Measurements from ENCODE around the gene ROR1.

ROR1 gene

GRCh38 chr1:63861052-63861691 lies 87.4 kb downstream of the ROR1 start:
- DNase-seq (ENCODE audit: low read depth): no peak
- H3K4me3 ChIP-seq (ENCODE audit: low read depth, low read length): no peak overlapping the region
- TF ChIP-seq POLR2A (IDR thresholded peaks at IDR 0.05; ENCODE audit: extremely low read depth, insufficient read length) (no peak), CTCF (IDR thresholded peaks at IDR 0.05; ENCODE audit: low read depth, low read length) (no peak), MAX (IDR thresholded peaks at IDR 0.05; ENCODE audit: low read depth, low read length) (no peak), MYC (IDR thresholded peaks at IDR 0.05; ENCODE audit: low read depth, low read length) (no peak)

GRCh38 chr1:63863145-63863544 lies 89.3 kb downstream of the ROR1 start:
- no peak for TF ChIP-seq MYC (IDR thresholded peaks at IDR 0.05; ENCODE audit: low read depth, low read length)
- no peak for TF ChIP-seq CTCF (IDR thresholded peaks at IDR 0.05; ENCODE audit: low read depth, low read length)
- no peak for TF ChIP-seq POLR2A (IDR thresholded peaks at IDR 0.05; ENCODE audit: extremely low read depth, insufficient read length)
- no peak for TF ChIP-seq MAX (IDR thresholded peaks at IDR 0.05; ENCODE audit: low read depth, low read length)
- no peak overlapping the region for H3K4me3 ChIP-seq (ENCODE audit: low read depth, low read length)
- no peak for DNase-seq (ENCODE audit: low read depth)

GRCh38 chr1:63864224-63864641 lies 90.4 kb downstream of the ROR1 start:
- no peak overlapping the region for H3K4me3 ChIP-seq (ENCODE audit: low read depth, low read length)
- TF ChIP-seq MAX (IDR thresholded peaks at IDR 0.05; ENCODE audit: low read depth, low read length) (no peak), CTCF (IDR thresholded peaks at IDR 0.05; ENCODE audit: low read depth, low read length) (no peak), POLR2A (IDR thresholded peaks at IDR 0.05; ENCODE audit: extremely low read depth, insufficient read length) (no peak), MYC (IDR thresholded peaks at IDR 0.05; ENCODE audit: low read depth, low read length) (no peak)
- DNase-seq (ENCODE audit: low read depth): no peak

GRCh38 chr1:63865561-63865960 lies 91.7 kb downstream of the ROR1 start:
- no peak for DNase-seq (ENCODE audit: low read depth)
- no peak for TF ChIP-seq MYC (IDR thresholded peaks at IDR 0.05; ENCODE audit: low read depth, low read length)
- no peak for TF ChIP-seq CTCF (IDR thresholded peaks at IDR 0.05; ENCODE audit: low read depth, low read length)
- no peak for TF ChIP-seq POLR2A (IDR thresholded peaks at IDR 0.05; ENCODE audit: extremely low read depth, insufficient read length)
- TF ChIP-seq MAX (IDR thresholded peaks at IDR 0.05; ENCODE audit: low read depth, low read length): no peak
- no peak overlapping the region for H3K4me3 ChIP-seq (ENCODE audit: low read depth, low read length)

GRCh38 chr1:63866084-63866483 lies 92.3 kb downstream of the ROR1 start:
- TF ChIP-seq POLR2A (IDR thresholded peaks at IDR 0.05; ENCODE audit: extremely low read depth, insufficient read length): no peak
- no peak for TF ChIP-seq MAX (IDR thresholded peaks at IDR 0.05; ENCODE audit: low read depth, low read length)
- TF ChIP-seq CTCF (IDR thresholded peaks at IDR 0.05; ENCODE audit: low read depth, low read length): no peak
- TF ChIP-seq MYC (IDR thresholded peaks at IDR 0.05; ENCODE audit: low read depth, low read length): no peak
- no peak for DNase-seq (ENCODE audit: low read depth)

More at GRCh38 chr1:63866084-63866483, 92.3 kb downstream of the ROR1 start:
- H3K4me3 ChIP-seq (ENCODE audit: low read depth, low read length): no peak overlapping the region
